Germinal center (tissue), 1 donor: ENCODE results near the gene TNFRSF1B.
A peak's percentile ranks its signal among the peaks of the same experiment; 100 is the strongest.
"Not testable (repeated sequence)": the region's sequence is repeated elsewhere in the genome, so short reads cannot be mapped to it uniquely, and the experiment has no call there.

ENCODE experiments used
- DNase-seq: peaks from one replicate; pipeline ENCODE4 v3.0.0; 2012; ENCODE audit warnings: mixed read lengths, low spot score

Gene TNFRSF1B

GRCh38 chr1:12222700-12223099, 55.9 kb downstream of the TNFRSF1B start:
- not testable (repeated sequence) for DNase-seq

GRCh38 chr1:12224092-12224491, 57.3 kb downstream of the TNFRSF1B start:
- not testable (repeated sequence) for DNase-seq

- no peak for DNase-seq
Measured at GRCh38 chr1:12228979-12229378, 62.2 kb downstream of the TNFRSF1B start.

GRCh38 chr1:12229386-12229834, 62.6 kb downstream of the TNFRSF1B start:
- no peak for DNase-seq

- DNase-seq: peak; percentile 92
Measured at GRCh38 chr1:12229835-12230548, 63.2 kb downstream of the TNFRSF1B start, which contains the start of gene VPS13D. Gene VPS13D, plus strand, starts transcription at chr1:12230030. Its CDS starts 4,237 bp downstream, at chr1:12234267.

- DNase-seq: peak; percentile 31
Measured at GRCh38 chr1:12230549-12231275, 63.9 kb downstream of the TNFRSF1B start.

- DNase-seq: no peak
Measured at GRCh38 chr1:12231276-12231595, 64.4 kb downstream of the TNFRSF1B start.

- DNase-seq: no peak
Measured at GRCh38 chr1:12232221-12232620, 65.4 kb downstream of the TNFRSF1B start.

GRCh38 chr1:12244078-12244477, 77.3 kb downstream of the TNFRSF1B start:
- DNase-seq: peak; percentile 25

GRCh38 chr1:12244585-12244984, 77.8 kb downstream of the TNFRSF1B start:
- no peak for DNase-seq

GRCh38 chr1:12245116-12245515, 78.3 kb downstream of the TNFRSF1B start:
- no peak for DNase-seq

GRCh38 chr1:12245733-12246132, 78.9 kb downstream of the TNFRSF1B start:
- no peak for DNase-seq

- DNase-seq: no peak
Measured at GRCh38 chr1:12246584-12246983, 79.8 kb downstream of the TNFRSF1B start.

GRCh38 chr1:12249181-12249580, 82.4 kb downstream of the TNFRSF1B start:
- DNase-seq: no peak

- no peak for DNase-seq
Measured at GRCh38 chr1:12249748-12250147, 83.0 kb downstream of the TNFRSF1B start.

GRCh38 chr1:12251442-12251841, 84.7 kb downstream of the TNFRSF1B start:
- no peak for DNase-seq

- no peak for DNase-seq
Measured at GRCh38 chr1:12255913-12256312, 89.1 kb downstream of the TNFRSF1B start.

- no peak for DNase-seq
Measured at GRCh38 chr1:12258272-12258671, 91.5 kb downstream of the TNFRSF1B start.
